ENCODE data around the gene TLE1. TPM values are rescaled to one million over a fixed set of nuclear protein-coding genes. Genes with fewer than 3 reads are reported as not detected.

The TLE1 gene
- total and polyA plus RNA-seq, 4 experiments from 2014 or later = 0.49 to 3.8 (median 1.6) TPM

DNA sequence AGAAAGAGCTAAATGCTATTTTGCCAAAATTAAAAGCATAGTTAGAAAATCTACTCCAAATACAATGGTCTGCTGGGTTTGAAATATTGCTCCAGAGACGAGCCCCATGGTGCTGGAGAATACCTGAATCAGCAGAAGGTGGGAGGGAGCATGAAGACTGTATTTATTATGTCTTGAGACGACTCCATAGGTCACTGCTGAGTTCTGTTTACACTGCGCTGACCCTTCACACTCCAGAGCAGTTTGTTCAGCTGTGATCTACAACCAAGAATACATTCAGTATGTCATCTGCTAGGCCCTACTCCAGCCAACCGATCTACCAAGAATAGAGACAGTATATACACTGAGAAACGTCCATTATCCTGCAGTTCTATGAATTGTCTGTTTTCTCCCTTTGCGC lies 150.5 kb downstream of the TLE1 start:
- ChIA-PET POLR2A (ENCODE audit: partially characterized antibody) (no interaction called here), CTCF (ENCODE audit: partially characterized antibody) (no interaction called here)
- Mint-ChIP-seq H3K4me3 (no peak overlapping the region), H3K27me3 (no peaks in the 10 kb centered on the region), H3K9me3 (peaks cover 0 to 7% (median 0%) of the 10 kb centered on the region in 8 donors), H3K4me1 (no peaks in the 10 kb centered on the region), H3K27ac (no peak overlapping the region), H3K36me3 (no peaks in the 10 kb centered on the region)
- no peaks in the 10 kb centered on the region for H3K27me3 ChIP-seq (ENCODE audit: insufficient read depth, low read length)
- H3K4me3 ChIP-seq (ENCODE audit: low read length in 2 of 2) = no peak overlapping the region
- H3K9me3 ChIP-seq (ENCODE audit: control insufficient read depth in 1 of 2, low read length in 2 of 2) = no peaks in the 10 kb centered on the region
- H3K36me3 ChIP-seq (ENCODE audit: insufficient read depth, low read length) = no peaks in the 10 kb centered on the region
- H3K27ac ChIP-seq (ENCODE audit: low read depth, low read length) = no peak overlapping the region
- DNase-seq = no peak
- H3K4me1 ChIP-seq (ENCODE audit: insufficient read depth, low read length) = no peaks in the 10 kb centered on the region
- intact Hi-C loops (cut with micrococcal nuclease) = no loop called here

DNA sequence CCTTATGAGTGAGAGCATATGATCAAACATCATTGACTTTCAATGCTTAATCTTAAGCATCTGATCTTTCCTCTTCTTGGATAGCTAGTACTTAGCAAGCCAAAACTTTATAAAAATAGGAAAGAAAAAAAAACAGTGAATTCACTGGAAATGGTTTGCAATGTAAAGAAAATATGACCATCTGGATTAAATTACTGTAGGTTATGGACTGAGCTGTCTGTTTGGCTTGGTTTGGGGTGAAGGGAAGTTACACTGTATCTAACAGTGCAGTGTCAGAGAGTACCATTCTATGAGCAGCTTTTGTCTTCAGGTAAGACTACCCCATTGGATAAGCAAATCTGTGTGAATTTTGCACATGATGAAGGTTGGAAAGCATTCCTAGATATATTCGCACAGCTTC lies 151.4 kb downstream of the TLE1 start:
- H3K36me3 ChIP-seq (ENCODE audit: insufficient read depth, low read length) = no peaks in the 10 kb centered on the region
- H3K27ac ChIP-seq (ENCODE audit: low read depth, low read length) = no peak overlapping the region
- Mint-ChIP-seq H3K27ac (no peak overlapping the region), H3K9me3 (peaks cover 0 to 7% (median 0%) of the 10 kb centered on the region in 8 donors), H3K27me3 (no peaks in the 10 kb centered on the region), H3K4me3 (no peak overlapping the region), H3K36me3 (no peaks in the 10 kb centered on the region), H3K4me1 (no peaks in the 10 kb centered on the region)
- POLR2A ChIA-PET (ENCODE audit: partially characterized antibody) = no interaction called here
- H3K4me3 ChIP-seq (ENCODE audit: low read length in 2 of 2) = no peak overlapping the region
- H3K4me1 ChIP-seq (ENCODE audit: insufficient read depth, low read length) = no peaks in the 10 kb centered on the region
- H3K9me3 ChIP-seq (ENCODE audit: control insufficient read depth in 1 of 2, low read length in 2 of 2) = no peaks in the 10 kb centered on the region
- DNase-seq = no peak
- CTCF ChIA-PET (ENCODE audit: partially characterized antibody) = no interaction called here
- no peaks in the 10 kb centered on the region for H3K27me3 ChIP-seq (ENCODE audit: insufficient read depth, low read length)
- intact Hi-C loops (cut with micrococcal nuclease) = no loop called here

GRCh38 chr9:81536242-81537025 lies 152.9 kb downstream of the TLE1 start:
- Mint-ChIP-seq H3K4me3 (no peak overlapping the region), H3K27ac (no peak overlapping the region), H3K27me3 (no peaks in the 10 kb centered on the region), H3K4me1 (no peaks in the 10 kb centered on the region), H3K9me3 (peaks cover 0 to 3% (median 0%) of the 10 kb centered on the region in 8 donors), H3K36me3 (no peaks in the 10 kb centered on the region)
- Histone ChIP-seq H3K4me3 (ENCODE audit: low read length in 2 of 2) (no peak overlapping the region), H3K27ac (ENCODE audit: low read depth, low read length) (no peak overlapping the region), H3K4me1 (ENCODE audit: insufficient read depth, low read length) (no peaks in the 10 kb centered on the region), H3K36me3 (ENCODE audit: insufficient read depth, low read length) (no peaks in the 10 kb centered on the region), H3K27me3 (ENCODE audit: insufficient read depth, low read length) (no peaks in the 10 kb centered on the region), H3K9me3 (ENCODE audit: control insufficient read depth in 1 of 2, low read length in 2 of 2) (no peaks in the 10 kb centered on the region)
- POLR2A ChIA-PET (ENCODE audit: partially characterized antibody) = no interaction called here
- intact Hi-C loops (cut with micrococcal nuclease) = no loop called here
- CTCF ChIA-PET (ENCODE audit: partially characterized antibody) = no interaction called here
- no peak for DNase-seq

- ChIA-PET CTCF (ENCODE audit: partially characterized antibody) (no interaction called here), POLR2A (ENCODE audit: partially characterized antibody) (no interaction called here)
- H3K4me3 ChIP-seq (ENCODE audit: low read length in 2 of 2) = no peak overlapping the region
- peaks cover 0 to 7% (median under 1%) of the 10 kb centered on the region in 8 donors for H3K9me3 Mint-ChIP-seq
- H3K4me1 Mint-ChIP-seq = no peaks in the 10 kb centered on the region
- no peaks in the 10 kb centered on the region for H3K27me3 Mint-ChIP-seq
- no peaks in the 10 kb centered on the region for H3K36me3 Mint-ChIP-seq
- intact Hi-C loops (cut with micrococcal nuclease) = no loop called here
- H3K4me1 ChIP-seq (ENCODE audit: insufficient read depth, low read length) = no peaks in the 10 kb centered on the region
- no peaks in the 10 kb centered on the region for H3K36me3 ChIP-seq (ENCODE audit: insufficient read depth, low read length)
- H3K27me3 ChIP-seq (ENCODE audit: insufficient read depth, low read length) = no peaks in the 10 kb centered on the region
- no peak overlapping the region for H3K27ac ChIP-seq (ENCODE audit: low read depth, low read length)
- no peak for DNase-seq
- H3K4me3 Mint-ChIP-seq = no peak overlapping the region
- H3K9me3 ChIP-seq (ENCODE audit: control insufficient read depth in 1 of 2, low read length in 2 of 2) = no peaks in the 10 kb centered on the region
- H3K27ac Mint-ChIP-seq = no peak overlapping the region
These were observed 153.7 kb downstream of the TLE1 start for GRCh38 chr9:81535542-81536241.

GRCh38 chr9:81534138-81534875 lies 155.0 kb downstream of the TLE1 start:
- H3K9me3 ChIP-seq (ENCODE audit: control insufficient read depth in 1 of 2, low read length in 2 of 2) = no peaks in the 10 kb centered on the region
- H3K4me1 ChIP-seq (ENCODE audit: insufficient read depth, low read length) = no peaks in the 10 kb centered on the region
- H3K4me3 ChIP-seq (ENCODE audit: low read length in 2 of 2) = no peak overlapping the region
- intact Hi-C loops (cut with micrococcal nuclease) = no loop called here
- H3K4me3 Mint-ChIP-seq = no peak overlapping the region
- ChIA-PET CTCF (ENCODE audit: partially characterized antibody) (no interaction called here), POLR2A (ENCODE audit: partially characterized antibody) (no interaction called here)
- H3K27me3 Mint-ChIP-seq = no peaks in the 10 kb centered on the region
- no peak overlapping the region for H3K27ac Mint-ChIP-seq
- H3K4me1 Mint-ChIP-seq = no peaks in the 10 kb centered on the region
- H3K27me3 ChIP-seq (ENCODE audit: insufficient read depth, low read length) = no peaks in the 10 kb centered on the region
- DNase-seq = no peak
- peaks cover 0 to 7% (median 1%) of the 10 kb centered on the region in 8 donors for H3K9me3 Mint-ChIP-seq
- no peaks in the 10 kb centered on the region for H3K36me3 ChIP-seq (ENCODE audit: insufficient read depth, low read length)
- no peak overlapping the region for H3K27ac ChIP-seq (ENCODE audit: low read depth, low read length)
- H3K36me3 Mint-ChIP-seq = no peaks in the 10 kb centered on the region

Other genes starting within 250 kb of the TLE1 start
- gene SPATA31D4, start 238.9 kb upstream of the TLE1 start, total RNA-seq = not detected
- not detected for gene SPATA31D4, start 238.9 kb upstream of the TLE1 start, polyA plus RNA-seq